MV-4-11 (cell line): Measurements from ENCODE around the gene AKR1B1.

ENCODE experiments used
- DNase-seq: peaks from one replicate; lab custom pipeline; 2025; lab: John Stamatoyannopoulos, UW

AKR1B1 gene

GRCh38 chr7:134415700-134416099 lies 43.2 kb downstream of the AKR1B1 start:
- peak; percentile 12 for DNase-seq

GRCh38 chr7:134414109-134414508 lies 44.8 kb downstream of the AKR1B1 start:
- DNase-seq, result no peak

- DNase-seq, result no peak
These were observed 51.6 kb downstream of the AKR1B1 start for GRCh38 chr7:134407311-134407710.

DNA sequence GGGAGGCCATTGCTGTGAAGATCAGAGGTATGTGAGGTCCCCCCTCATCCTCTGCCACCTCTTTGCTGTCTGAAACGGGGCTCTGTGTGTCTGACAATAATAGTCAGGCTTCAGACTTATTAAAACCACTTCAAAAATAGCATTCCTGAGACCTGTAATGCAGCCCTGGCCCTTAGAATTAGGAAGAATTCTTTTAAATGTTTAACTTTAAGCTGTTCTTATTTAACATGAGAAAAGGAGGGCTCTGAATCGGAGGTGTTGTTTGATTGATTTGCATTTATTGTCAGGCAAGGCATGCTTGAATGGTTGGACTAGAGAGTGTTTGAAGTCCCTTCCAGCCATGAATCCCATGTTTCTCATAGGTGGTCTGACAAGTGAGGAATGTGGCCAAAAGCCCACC lies 52.5 kb downstream of the AKR1B1 start:
- DNase-seq, result no peak

- DNase-seq, result no peak
These were observed 53.6 kb downstream of the AKR1B1 start for GRCh38 chr7:134405299-134405698.

DNA sequence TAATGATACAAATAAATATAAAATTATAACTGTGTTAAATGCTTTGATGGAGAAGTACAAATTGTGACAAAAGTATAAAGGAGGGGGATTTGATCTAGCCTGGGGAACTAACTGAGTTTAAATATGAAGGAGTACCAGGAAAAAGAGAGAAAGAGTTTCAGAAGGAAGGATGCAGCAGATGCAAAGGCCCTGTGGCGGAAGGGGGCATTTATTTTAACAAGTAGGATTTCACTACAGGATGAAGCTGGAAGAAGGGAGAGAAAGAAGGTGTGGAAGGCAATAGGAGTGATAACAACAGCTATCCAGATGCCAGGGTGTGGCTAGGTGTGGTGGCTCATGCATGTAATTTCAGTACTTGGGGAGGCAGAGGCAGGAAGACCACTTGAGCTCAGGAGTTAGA lies 55.8 kb downstream of the AKR1B1 start:
- DNase-seq, result no peak

- no peak for DNase-seq
These were observed 58.0 kb downstream of the AKR1B1 start for GRCh38 chr7:134400859-134401258.

DNA sequence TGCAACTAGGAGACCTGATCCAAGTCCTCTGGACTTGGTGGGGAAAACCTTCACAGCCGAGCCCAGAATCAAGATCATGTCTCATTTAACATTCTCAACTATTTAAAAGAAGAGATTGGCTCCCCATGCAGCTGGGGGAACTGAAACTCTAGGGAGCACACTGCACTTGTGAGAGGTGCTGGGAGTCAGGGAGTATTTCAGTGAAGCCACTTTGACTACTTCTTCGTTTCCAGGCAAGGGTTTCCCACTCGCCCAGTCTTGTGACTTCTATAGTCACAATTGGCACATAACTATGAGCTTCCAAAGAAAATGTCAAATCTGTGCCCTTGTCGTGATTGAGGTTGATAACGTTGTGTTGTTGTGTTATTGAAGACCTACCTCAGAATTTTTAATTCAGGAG lies 62.9 kb downstream of the AKR1B1 start:
- peak; percentile 56 for DNase-seq

DNA sequence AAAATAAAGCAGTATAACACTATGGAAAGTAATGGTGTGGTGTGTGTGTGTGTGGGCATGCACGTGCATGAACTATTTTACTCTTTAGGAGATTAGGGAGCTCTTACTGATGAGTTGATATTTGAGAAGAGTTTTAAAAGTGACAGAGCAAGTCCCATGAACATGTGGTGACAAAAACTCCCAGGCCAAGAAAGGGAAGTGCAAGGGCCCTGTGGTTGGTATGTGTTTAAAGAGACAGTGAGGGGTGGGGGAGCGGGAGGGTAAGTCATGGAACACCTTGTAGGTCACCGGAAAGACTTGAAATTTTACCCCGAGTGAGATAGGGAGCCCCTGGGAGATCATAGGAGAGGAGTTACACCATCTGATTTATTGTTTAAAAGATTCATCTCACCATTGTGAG lies 63.3 kb downstream of the AKR1B1 start:
- DNase-seq, result peak; percentile 18

DNA sequence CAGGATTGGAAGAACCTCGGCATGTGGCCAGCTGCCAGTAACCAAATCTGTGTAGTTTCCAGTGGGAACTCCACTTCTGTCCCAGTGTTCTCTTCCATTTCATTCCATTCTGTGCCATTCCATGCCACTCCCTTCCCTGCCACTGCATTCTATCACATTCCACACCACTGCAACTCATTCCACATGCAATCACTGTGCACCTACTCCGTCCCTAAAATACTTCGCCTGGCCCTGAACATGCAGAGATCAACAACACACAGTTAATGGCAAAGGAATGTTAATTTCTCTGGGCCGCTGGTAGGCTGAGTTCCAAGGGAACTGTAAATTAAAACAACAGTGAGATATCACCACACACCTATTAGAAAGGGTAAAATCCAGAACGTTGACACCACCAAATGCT lies 64.8 kb downstream of the AKR1B1 start:
- DNase-seq, result no peak
